HepG2 (cell line): ENCODE data around the gene PRRT2. TPM values are rescaled to one million over a fixed set of nuclear protein-coding genes. Genes with fewer than 3 reads are reported as not detected.

Experiments
- AHR ChIP-seq: IDR thresholded peaks from 2 replicates; pipeline ENCODE4 v1.6.1; 2018; ENCODE audit warnings: missing genetic modification reagents, missing compliant biosample characterization
- ATRX ChIP-seq: sonication (generic); formaldehyde crosslinking; IDR thresholded peaks from 2 replicates; pipeline ENCODE4 v1.4.0; 2020; ENCODE audit warnings: missing genetic modification reagents, borderline replicate concordance
- BRD4 ChIP-seq: sonication (generic); formaldehyde crosslinking; IDR thresholded peaks from 2 replicates; pipeline ENCODE4 v1.4.0; 2020; ENCODE audit warnings: missing genetic modification reagents
- E2F5 ChIP-seq: sonication (generic); formaldehyde crosslinking; conservative IDR thresholded peaks from 2 replicates; pipeline ENCODE4 v1.4.0; 2020; ENCODE audit warnings: missing genetic modification reagents
- HDAC2 ChIP-seq: sonication (generic); formaldehyde crosslinking; IDR thresholded peaks from 2 replicates; pipeline ENCODE4 v1.4.0; 2020; ENCODE audit warnings: missing genetic modification reagents
- HNRNPK ChIP-seq: fragments of 200-400 bp; formaldehyde crosslinking; IDR thresholded peaks from 2 replicates; pipeline ENCODE4 v1.6.1; 2018; ENCODE audit warnings: low read length, low read depth, moderate library complexity, mild to moderate bottlenecking; ENCODE audit not compliant: poor library complexity, severe bottlenecking
- HOMEZ ChIP-seq: IDR thresholded peaks from 2 replicates; pipeline ENCODE4 v1.6.1; 2016; ENCODE audit warnings: low read depth
- KLF12 ChIP-seq: sonication (generic); formaldehyde crosslinking; IDR thresholded peaks from 2 replicates; pipeline ENCODE4 v1.4.0; 2020; ENCODE audit warnings: missing genetic modification reagents, borderline replicate concordance
- MIER3 ChIP-seq: IDR thresholded peaks from 2 replicates; pipeline ENCODE4 v1.6.1; 2016; ENCODE audit warnings: missing compliant biosample characterization, borderline replicate concordance
- PCBP2 ChIP-seq: fragments of 200-400 bp; formaldehyde crosslinking; optimal IDR thresholded peaks from 2 replicates; pipeline ENCODE3; 2018; ENCODE audit warnings: low read length, low read depth; ENCODE audit not compliant: poor library complexity, severe bottlenecking
- RXRA ChIP-seq: sonication (generic); formaldehyde crosslinking; IDR thresholded peaks from 2 replicates; pipeline ENCODE4 v1.5.1; 2020; ENCODE audit warnings: missing genetic modification reagents
- ZBTB43 ChIP-seq: sonication (generic); formaldehyde crosslinking; conservative IDR thresholded peaks from 2 replicates; pipeline ENCODE4 v1.4.0; 2020; ENCODE audit warnings: missing genetic modification reagents
- ZNF232 ChIP-seq: sonication (generic); formaldehyde crosslinking; IDR thresholded peaks from 2 replicates; pipeline ENCODE4 v1.4.0; 2020; ENCODE audit warnings: missing genetic modification reagents, borderline replicate concordance
- ZNF3 ChIP-seq: IDR thresholded peaks from 2 replicates; pipeline ENCODE4 v1.7.0; 2017; ENCODE audit warnings: inconsistent platforms
- ZNF354B ChIP-seq: sonication (generic); formaldehyde crosslinking; IDR thresholded peaks from 2 replicates; pipeline ENCODE4 v1.8.0; 2022; ENCODE audit warnings: mild to moderate bottlenecking, missing genetic modification reagents
- ZNF460 ChIP-seq: sonication (generic); formaldehyde crosslinking; IDR thresholded peaks from 2 replicates; pipeline ENCODE4 v1.5.1; 2020; ENCODE audit warnings: missing genetic modification reagents, mild to moderate bottlenecking, borderline replicate concordance
- ZNF670 ChIP-seq: sonication (generic); formaldehyde crosslinking; IDR thresholded peaks from 2 replicates; pipeline ENCODE4 v1.8.0; 2022; ENCODE audit warnings: mild to moderate bottlenecking, missing genetic modification reagents, borderline replicate concordance
- polyA plus RNA-seq, 8 experiments: library from polyadenylated mRNA; depleted of rRNA in 3 of 8; stranded (reverse) in 7 of 8; unstranded in 1 of 8; fragments of >200 nt; fragmentation: Illumina TruSeq in 4 of 8; extraction: Trizol in 4 of 8; gene quantifications; 2 replicates each; pipeline versions ENCODE4 v1.2.1 to v1.2.3, GENCODE V29; 2011 to 2016; ENCODE audit warnings: low read depth in 4 of 8, missing spikeins in 1 of 8, mixed read lengths in 1 of 8; ENCODE audit not compliant: insufficient read depth in 1 of 8
- total RNA-seq, 5 experiments: library from RNA; depleted of rRNA; stranded (reverse); fragments of >200 nt; fragmentation: Illumina TruSeq; extraction: Trizol; gene quantifications; 2 replicates each; pipeline ENCODE4 v1.2.3, GENCODE V29; 2016; ENCODE audit warnings: low read depth in 1 of 5
- TF ChIP-seq, protein P1 (sequence below): sonication (generic); formaldehyde crosslinking; IDR thresholded peaks from 2 replicates; pipeline ENCODE4 v1.4.0; 2020; ENCODE audit warnings: missing genetic modification reagents
- TF ChIP-seq, protein P2 (sequence below): sonication (generic); formaldehyde crosslinking; IDR thresholded peaks from 2 replicates; pipeline ENCODE4 v1.8.1; 2023; ENCODE audit warnings: mild to moderate bottlenecking, missing genetic modification reagents
- TF ChIP-seq, protein P3 (sequence below): sonication (generic); formaldehyde crosslinking; IDR thresholded peaks from 2 replicates; pipeline ENCODE4 v1.8.0; 2022; ENCODE audit warnings: mild to moderate bottlenecking, missing genetic modification reagents, moderate library complexity

Gene PRRT2
- total and polyA plus RNA-seq, 2 of the 13 experiments (the other 11 are each of a cell fraction or from before 2014, with no cell fraction given) = 0.51 to 1.1 TPM

GRCh38 chr16:29863669-29863984 is 51.6 kb downstream of the PRRT2 start (continued):
- TF ChIP-seq, protein P1, sequence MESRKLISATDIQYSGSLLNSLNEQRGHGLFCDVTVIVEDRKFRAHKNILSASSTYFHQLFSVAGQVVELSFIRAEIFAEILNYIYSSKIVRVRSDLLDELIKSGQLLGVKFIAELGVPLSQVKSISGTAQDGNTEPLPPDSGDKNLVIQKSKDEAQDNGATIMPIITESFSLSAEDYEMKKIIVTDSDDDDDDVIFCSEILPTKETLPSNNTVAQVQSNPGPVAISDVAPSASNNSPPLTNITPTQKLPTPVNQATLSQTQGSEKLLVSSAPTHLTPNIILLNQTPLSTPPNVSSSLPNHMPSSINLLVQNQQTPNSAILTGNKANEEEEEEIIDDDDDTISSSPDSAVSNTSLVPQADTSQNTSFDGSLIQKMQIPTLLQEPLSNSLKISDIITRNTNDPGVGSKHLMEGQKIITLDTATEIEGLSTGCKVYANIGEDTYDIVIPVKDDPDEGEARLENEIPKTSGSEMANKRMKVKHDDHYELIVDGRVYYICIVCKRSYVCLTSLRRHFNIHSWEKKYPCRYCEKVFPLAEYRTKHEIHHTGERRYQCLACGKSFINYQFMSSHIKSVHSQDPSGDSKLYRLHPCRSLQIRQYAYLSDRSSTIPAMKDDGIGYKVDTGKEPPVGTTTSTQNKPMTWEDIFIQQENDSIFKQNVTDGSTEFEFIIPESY = 0 out of 2 replicates have a peak, but pooled peaks have one; percentile 3
- no peak for TF ChIP-seq PCBP2
- TF ChIP-seq, protein P2, sequence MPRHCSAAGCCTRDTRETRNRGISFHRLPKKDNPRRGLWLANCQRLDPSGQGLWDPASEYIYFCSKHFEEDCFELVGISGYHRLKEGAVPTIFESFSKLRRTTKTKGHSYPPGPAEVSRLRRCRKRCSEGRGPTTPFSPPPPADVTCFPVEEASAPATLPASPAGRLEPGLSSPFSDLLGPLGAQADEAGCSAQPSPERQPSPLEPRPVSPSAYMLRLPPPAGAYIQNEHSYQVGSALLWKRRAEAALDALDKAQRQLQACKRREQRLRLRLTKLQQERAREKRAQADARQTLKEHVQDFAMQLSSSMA = no peak
- 0 out of 2 replicates have a peak, but pooled peaks have one; percentile 4 for TF ChIP-seq BRD4 (CRISPR knock-in tag)
- peak; percentile 8 for TF ChIP-seq RXRA (CRISPR knock-in tag)
- no peak for TF ChIP-seq ATRX (CRISPR knock-in tag)
- TF ChIP-seq HOMEZ = no peak
- 0 out of 2 replicates have a peak, but pooled peaks have one; percentile 7 for TF ChIP-seq HDAC2 (CRISPR knock-in tag)
- 0 out of 2 replicates have a peak, but pooled peaks have one; percentile 68 for TF ChIP-seq ZNF354B
- TF ChIP-seq MIER3 (CRISPR knock-in tag) = 0 out of 2 replicates have a peak, but pooled peaks have one; percentile 2
- 0 out of 2 replicates have a peak, but pooled peaks have one; percentile 11 for TF ChIP-seq E2F5
- no peak for TF ChIP-seq ZNF3 (CRISPR knock-in tag)
- no peak for TF ChIP-seq ZNF670 (CRISPR knock-in tag)
- TF ChIP-seq ZNF232 = no peak
- no peak for TF ChIP-seq KLF12 (CRISPR knock-in tag)
- TF ChIP-seq, protein P3, sequence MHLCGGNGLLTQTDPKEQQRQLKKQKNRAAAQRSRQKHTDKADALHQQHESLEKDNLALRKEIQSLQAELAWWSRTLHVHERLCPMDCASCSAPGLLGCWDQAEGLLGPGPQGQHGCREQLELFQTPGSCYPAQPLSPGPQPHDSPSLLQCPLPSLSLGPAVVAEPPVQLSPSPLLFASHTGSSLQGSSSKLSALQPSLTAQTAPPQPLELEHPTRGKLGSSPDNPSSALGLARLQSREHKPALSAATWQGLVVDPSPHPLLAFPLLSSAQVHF (CRISPR knock-in tag) = no peak
- TF ChIP-seq ZNF460 (CRISPR knock-in tag) = no peak
- TF ChIP-seq ZBTB43 = no peak
- peak; percentile 53 for TF ChIP-seq HNRNPK
- 0 out of 2 replicates have a peak, but pooled peaks have one; percentile 33 for TF ChIP-seq AHR (CRISPR knock-in tag)
